HG02981 (cell line): ENCODE measurements around the gene STAB2.

Source experiments
- ATAC-seq: cut with Tn5 transposase; IDR thresholded peaks from one replicate; pipeline ENCODE4 v1.9.1; 2021; ENCODE audit warnings: mild to moderate bottlenecking, moderate library complexity; ENCODE audit not compliant: unreplicated experiment

Gene STAB2

DNA sequence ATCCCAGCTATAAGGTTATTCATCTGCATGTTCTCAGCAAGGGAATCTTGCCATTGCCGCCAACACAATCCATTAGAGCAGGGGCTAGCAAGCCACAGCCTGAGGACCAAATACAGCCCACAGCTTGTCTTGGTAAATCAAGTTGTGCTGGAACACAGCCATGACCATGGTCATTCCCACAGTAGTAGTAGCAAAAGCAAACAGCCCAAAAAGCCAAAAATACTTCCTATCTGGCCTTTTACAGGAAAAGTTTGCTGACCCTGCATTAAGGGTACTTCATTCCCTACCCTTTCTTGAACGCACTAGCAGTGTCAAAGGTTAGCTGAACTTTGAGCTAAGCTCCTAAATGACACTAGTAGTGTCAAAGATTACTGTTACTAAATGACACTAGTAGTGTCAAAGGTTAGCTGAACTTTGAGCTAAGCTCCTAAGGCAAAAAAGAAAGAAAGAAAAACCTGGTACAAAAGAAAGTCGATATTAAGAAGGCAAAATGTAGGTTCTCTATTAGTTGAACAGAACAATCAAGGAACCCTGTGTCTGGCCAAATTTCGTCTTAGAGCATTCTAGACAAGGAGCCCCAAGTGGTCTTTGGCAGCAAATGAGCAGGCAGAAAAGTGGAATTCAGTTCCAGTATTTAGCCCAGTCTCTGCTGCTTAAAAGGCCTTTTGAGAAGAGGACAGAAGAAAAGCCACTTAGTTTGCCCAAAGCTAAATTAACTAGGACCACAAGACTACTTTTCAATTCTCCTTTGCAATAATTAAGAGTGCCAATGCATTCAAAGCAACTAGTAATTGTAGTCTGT is 186.2 kb downstream of the STAB2 start:
- ATAC-seq: no peak

DNA sequence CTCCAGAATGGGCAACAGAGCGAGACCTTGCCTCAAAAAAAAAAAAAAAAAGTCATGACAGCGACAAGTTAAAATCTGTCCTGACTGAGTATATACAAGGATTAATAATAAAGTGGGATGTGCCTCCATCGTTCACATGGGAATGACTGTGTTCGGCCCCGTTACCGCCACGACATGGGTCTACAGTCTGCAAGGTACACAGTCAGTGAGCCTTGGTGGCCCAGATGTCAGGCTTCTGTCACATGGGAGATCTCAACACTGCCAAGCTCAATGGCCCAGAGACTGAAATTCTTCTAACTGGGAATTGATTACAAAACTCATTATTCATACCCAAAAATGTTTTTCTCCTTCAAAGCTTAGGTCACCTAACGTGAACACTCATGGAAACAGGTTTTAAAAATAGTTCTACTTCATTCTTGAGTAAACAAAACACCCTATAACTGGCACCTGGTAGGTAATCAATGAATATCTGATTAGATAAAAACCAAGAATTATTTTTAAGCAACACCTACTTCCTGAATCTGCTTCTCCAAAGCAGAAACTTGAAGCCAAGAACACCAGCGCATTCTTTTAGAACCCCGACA is 188.0 kb downstream of the STAB2 start:
- no peak for ATAC-seq

DNA sequence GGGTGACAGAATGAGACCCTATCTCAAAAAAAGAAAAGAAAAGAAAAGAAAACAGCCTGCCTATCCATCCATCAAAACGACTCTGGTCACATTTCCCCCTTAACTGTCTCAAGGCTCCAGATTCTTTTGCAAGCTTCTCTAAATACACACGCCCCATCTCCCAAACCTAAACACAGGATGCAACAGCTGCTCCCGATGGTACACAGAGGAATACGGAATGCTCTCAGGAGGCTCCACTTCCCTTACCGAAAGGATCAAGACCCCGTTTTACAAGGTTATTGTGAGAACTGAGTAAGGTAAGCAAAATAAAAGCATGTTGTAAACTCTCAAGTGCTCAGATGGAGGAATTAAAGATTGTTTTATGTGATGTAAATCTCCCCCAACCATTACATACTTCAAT is 191.7 kb downstream of the STAB2 start:
- no peak for ATAC-seq

DNA sequence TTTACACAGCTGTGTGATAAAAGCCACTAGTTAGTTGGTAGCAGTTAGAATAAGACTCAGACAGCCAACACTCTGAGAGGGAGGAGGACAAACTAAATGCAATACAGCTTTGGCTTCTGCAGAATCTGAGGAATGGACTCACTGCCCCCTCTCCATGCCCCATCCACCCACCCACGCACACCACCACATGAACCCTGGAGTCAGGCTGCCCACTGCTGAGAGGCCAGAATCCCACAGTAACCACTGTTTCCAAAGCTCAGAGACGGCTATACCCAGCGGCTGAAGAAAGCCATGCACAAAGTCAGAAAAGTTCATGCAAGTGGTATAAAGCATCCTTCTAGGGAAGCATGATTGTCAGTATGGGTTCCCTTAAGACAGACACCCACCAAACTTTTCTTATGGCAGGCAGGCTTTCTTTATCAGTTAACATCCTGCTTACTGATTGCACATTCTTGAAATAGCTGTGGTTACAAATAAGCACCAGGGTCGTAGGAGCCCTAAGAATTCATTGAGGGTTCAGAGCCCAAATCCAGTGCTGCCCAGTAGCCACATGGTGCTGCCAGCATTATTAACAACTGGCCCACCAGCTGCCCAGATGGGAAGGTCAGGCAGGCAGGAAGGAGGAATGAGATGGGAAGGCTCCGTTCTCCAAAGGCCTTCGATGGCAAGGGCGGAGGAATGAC is 192.5 kb downstream of the STAB2 start:
- ATAC-seq: no peak

DNA sequence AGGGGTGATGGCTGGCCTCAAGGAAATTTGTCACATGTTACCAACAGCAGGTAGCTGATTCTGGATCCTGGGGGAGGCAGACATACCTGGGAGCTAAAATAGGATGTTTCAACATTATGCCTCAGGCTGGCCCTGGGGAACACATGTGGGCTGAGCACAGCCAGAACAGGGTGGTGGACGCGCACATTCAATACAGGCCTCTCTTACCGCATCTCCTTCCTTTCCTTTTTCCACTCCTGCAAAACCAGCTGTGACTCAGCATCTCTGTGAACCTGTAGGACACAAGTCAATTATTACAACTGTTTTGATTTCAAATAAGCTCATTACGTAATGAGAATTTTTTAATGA is 193.0 kb downstream of the STAB2 start:
- no peak for ATAC-seq

DNA sequence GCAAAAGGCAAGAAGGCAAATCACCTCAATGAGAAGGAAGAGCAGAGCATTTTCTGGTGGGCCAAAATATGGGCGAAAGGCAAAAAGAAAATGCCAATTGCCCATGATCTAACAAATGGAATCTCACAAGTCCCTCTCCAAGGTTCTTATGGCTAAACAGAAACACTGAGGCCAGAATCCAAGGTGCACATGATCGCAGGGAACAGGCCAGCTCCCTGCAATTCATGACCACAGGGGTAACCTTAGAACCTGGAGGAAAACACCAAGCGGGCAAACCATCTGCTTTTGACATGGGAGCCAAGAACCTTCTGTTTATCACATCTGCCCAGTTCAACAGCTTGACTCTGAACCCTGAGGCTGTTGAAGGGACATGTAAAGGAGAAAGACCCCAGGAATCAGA is 193.9 kb downstream of the STAB2 start:
- ATAC-seq: no peak

DNA sequence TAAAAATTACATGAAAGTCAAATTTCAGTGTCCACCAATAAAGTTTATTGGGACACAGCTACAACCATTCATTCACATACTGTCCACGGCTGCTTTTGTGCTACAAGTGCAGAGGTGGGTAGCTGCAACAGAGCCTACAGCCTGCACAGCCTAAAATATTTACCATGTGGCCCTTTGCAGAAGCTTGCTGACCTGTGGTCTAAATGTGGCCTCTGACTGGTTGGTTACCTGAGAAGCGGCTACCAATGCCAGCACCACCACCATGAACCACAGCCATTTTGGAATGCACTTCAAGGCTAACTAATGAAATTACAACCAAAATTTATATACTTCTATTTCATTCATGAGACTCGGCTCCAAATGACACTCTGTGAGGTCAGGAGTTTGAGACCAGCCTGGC is 195.3 kb downstream of the STAB2 start:
- ATAC-seq: no peak

DNA sequence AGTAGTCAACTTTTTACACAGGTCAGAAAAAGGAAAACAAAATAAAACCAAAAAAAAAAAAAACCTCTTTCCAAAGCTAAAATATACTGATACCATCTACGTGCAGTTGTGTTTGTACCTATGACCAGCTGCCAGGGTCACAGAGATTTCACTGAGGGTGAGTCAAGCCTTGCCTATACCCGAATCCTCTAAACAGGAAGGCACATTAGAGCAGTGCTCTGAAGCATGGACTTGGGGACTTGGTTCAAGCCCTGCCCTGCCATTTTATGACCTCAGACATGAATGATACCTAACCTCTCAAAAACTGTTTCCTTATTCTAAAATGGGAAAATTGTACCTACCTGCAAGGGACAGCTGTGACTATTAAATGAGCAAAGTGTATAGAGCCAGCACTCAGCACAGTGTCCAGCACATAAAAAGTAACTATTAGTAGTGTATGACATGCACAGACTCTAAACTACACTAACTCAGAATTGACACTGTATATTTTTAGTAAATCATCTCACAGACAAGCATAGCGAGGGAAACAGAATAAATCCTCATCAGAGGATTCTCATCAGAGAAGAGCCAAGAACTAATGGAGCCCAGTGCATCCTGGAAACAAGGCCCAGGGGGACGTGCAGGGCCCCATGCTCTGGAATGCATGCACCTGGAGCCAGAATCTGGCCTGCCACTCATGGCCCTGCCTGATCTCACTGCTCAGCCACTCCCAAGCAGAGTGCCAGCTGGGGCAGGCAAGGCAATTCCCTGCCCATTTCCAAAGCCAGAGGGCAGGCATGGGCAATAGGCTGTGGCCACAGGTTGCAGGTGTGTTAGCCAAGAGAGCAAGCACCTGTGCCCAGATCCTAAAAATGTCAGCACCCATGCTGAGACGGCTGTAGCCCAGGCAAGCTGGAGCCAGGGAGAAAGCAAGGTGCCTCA is 196.9 kb downstream of the STAB2 start:
- ATAC-seq: no peak

DNA sequence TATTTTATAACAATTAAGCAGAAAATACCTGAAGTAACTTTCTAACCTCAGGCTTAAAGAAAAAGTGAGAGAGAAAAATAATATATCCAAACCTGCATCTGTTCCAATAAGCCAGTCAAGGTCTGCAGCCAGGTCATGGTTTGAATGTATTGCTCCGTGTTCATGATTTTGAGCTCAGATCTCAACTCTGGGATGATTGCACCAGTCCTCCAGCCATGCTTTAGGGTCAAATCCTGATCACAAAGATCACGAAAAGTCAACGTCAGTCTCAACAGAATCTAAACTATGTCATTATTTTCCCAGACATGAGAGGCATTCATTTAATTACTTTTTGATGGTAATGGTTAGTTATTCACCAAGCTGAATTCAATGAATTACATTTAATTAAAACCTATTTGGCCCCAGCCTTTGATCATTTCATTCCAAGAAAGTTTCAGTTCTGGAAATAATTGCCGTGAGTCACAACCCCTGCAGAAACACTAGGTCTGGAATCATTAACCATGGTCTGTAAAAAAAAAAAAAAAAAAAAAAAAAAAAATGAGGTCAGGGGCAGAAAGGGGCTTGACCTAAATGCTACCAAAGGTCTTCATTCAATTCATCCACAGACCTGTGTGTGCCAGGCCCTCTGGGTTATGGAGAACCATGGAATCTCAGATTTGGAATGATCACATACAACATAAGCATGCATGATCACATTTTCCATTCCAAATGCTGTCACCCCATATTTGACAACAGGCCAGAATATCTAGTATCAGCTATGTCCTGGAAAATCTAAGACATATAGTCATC is 198.4 kb downstream of the STAB2 start:
- ATAC-seq: no peak

DNA sequence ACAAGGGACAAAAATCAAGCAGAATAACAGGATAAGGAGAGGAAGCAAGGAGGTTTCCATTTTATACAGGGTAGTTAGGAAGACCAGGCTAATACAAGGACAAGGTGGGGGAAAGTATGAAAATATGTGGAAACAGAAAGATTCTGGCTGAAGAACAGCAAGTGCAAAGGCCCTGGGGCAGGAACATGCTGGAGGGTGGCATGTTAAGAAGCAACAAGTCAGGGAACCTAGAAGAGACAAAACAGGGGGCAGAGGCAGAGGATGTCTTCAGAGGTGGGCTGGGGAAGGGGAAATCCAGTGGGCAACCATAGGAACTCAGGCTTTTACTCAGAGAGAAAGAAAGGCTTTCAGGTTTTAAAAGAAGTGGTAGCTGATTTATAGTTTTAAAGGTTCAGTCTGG is 199.1 kb downstream of the STAB2 start:
- ATAC-seq: no peak

DNA sequence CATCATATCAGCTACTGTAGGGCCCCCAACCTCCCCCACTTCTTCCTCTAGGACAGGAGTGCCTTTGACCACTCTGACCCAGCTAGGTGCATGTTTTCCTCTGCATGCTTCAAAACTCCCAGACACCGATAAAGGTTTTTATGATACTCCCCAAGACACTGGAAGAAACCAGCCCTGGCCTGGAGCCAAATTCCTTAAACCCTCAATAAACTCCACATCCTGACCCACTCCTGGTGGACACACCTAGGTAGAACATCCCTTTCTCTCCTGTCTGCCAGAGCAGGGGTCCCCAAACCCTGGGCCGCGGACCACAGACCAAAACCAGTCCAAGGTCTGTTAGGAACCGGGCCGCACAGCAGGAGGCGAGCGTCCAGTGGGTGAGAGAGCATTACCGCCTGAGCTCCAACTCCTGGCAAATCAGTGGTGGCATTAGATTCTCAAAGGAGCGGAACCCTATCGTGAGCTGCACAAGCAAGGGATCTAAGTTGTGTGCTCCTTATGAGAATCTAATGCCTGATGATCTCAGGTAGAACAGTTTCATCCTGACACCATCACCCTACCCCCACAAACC is 204.4 kb downstream of the STAB2 start:
- no peak for ATAC-seq

DNA sequence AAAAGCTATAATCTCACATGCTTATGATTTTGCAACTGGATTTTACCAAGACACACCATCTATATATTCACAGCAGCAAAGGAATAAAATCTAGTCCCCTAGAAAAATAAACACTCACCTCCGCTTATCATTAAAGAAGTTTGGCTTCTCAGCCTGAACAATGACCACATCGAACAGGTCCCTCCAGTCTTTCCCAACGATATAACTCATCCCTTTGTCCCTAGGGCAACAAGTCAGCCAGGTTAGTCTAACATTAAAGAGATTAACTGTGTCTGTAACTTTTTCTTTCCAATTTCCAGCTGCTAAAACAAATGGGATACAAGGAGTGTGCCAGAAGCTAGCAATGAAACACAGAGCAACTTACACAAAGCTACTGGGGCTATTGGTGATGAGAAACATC is 206.0 kb downstream of the STAB2 start:
- ATAC-seq: no peak

DNA sequence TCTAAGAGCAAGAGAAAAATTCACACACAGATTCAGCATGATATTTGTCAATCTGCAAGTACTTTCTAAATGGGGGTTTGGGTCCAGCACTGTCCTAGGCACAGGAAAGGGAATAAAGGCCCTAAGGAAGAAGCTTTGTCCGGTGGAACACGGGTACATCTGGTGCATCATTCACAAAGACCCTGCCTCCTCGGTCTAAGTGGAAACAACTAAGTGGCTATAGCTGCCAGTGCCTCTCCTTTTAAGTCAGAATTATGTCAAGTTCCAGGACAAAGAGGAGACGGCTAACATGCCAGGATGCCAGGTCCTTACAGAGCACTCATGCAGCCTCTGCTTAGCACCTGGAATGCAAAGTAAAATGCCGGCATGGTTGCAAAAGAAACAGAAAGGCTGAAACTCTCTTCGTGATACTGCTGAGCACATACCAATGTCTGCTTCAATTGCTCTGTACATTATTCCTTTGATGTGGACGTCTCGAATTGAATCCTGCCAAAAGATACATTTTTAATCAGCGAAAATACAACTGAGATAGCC is 206.5 kb downstream of the STAB2 start:
- no peak for ATAC-seq

DNA sequence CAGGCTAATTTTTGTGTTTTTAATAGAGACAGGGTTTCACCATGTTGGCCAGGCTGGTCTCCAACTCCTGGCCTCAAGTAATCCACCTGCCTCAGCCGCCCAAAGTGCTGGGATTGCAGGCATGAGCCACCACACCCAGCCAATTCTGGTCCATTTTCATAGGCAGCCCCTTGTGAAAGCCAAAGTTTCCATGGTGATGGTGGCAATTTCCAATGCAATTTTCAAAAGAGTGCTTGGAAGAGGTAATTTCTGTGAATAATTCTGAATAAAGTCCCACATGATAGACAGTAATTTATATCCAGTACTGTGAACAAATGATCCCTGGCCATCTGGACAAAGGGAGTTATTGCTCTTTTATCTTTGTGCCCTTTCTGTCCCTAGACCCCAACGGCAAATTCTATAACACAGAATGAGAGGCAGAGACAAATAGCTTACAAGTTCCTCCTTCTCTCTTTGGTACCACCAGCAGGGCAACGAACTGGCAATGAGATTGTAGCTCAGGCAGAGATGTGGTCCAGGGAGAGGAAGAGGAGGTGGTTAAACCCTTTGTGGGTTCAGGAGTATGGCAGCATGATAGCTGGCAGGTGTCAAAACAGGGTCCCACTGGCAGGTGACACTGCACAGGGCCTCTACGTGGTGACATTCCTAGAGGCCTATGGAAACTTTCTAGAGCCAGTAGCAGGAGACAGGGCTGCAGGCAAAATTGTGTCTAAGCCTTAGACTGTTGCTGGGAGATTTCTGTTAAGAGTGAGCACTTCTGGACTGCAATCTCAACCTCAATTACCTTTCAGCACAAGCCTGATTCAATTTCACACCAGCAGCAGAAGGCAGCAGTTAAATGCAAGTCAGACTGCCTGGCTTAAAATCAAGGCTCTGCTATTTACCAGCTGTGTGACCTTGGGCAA is 207.5 kb downstream of the STAB2 start:
- ATAC-seq: no peak

DNA sequence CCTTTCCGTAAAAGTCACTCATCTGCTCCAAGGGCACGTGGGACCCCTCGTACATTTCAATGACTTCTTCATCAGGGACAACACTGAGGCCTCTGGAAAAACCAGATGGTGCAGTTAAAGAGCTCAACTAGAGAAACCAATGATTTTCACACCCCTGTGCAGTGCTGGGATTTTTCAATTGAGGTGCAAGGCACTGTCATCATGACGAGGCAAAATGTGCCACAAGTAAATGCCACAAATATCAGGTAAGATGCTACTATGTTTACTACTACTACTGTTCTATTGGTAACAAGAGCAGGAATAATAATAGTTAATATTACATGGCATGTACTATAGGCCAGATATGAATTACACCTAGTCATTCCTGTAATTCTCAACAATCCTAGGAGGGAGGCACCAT is 211.5 kb downstream of the STAB2 start:
- no peak for ATAC-seq

DNA sequence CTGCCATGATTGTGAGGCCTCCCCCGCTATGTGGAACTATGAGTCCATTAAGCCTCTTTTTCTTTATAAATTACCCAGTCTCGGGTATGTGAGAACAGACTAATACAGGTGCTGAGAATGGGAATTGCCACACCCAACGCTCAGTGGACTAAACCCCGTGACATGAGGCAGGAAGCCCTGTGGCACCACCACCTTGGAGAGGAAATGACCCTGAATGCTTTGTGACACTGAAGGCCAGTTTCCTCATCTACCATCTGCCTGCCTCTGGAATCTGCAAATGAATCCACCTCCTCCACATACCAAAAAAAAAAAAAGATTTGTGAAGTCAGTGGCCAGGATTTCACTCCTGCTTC is 212.4 kb downstream of the STAB2 start:
- no peak for ATAC-seq

DNA sequence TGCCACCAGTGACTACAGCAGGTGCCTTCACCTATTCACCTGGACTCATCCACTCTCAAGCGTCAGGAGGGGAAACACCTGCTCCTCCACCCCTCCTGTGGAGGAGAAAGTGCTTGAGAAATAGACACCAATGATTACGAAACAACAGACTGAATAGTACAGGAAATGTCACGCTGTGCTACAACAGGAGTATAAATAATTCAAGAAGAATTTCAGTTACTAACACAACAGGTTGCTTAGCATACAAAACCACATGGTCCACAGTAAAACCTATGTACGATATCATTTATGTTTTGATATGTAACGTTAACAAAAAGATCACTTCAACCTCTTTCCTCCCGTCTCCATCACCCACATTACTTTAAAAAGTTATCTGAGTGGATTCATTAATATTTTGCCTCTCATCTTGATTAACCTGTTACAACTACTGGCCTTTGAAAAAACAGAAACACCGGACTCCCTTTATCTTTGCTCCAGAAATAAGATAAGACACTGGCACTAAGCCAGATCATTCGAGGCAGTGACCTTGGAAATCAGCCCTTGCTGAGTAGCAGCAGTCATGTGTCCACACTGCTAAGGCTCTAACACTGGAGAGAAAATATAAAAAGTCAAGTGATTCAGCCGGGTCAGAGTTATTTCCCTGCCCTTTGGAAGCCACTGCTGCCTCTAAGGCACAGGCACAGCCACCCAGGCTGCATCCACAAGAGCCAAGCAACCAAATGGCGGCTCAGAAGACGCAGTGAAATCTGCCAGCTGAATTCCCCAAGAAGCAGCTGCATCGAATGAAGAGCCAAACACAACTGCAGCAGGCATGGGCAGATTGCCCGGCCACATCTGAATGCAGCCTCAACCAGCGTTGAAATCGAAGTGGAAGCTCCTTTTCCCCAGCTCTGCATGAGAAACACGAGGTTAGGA is 213.0 kb downstream of the STAB2 start:
- ATAC-seq: no peak
